GM12873 (cell line): ENCODE results near the gene FHOD3.

Source experiments
- CTCF ChIP-seq: IDR thresholded peaks from 2 replicates; pipeline ENCODE4 v1.5.1; 2012; ENCODE audit warnings: low read depth, mild to moderate bottlenecking, moderate library complexity, low read length, control low read depth; ENCODE audit not compliant: insufficient read depth; ENCODE audit errors: missing control alignments

FHOD3 gene

DNA sequence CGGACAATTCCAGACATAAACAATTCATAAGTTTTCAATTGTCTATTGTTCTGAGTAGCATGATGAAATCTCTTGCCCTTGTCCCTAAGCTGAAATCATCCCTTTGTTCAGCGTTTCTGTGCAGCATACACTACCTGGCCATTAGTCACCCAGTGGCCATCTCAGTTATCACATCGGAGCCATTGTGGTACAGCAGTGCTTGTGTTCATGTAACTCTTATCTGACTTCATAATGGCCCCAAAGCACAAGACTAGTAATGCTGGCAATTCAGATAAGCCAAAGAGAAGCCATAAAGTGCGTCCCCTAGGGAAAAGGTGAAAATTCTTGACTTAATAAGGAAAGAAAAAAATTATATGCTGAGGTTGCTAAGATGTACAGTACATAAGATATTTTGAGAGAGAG lies 127.2 kb downstream of the FHOD3 start:
- no peak for TF ChIP-seq CTCF

- TF ChIP-seq CTCF = no peak
Observed at GRCh38 chr18:36427369-36427768, 129.9 kb downstream of the FHOD3 start.

DNA sequence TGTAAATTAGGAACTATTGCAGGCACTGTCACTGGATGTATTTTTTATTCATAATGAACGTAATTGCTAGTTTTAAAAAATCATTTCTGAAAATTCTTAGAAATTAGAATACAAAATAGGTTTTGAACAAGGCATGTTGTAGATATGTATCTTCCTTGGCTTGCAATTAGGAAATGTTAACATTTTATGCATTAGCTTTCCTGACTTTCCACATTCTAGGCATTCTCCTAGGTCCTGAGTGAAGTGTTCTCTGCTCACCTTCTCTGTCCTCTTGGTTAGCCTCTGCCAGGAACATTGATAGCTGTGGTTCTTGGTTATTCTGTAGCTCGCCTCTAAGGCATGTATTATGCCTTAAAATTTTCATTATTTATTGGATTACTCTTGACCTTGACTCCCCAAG lies 130.3 kb downstream of the FHOD3 start:
- no peak for TF ChIP-seq CTCF

DNA sequence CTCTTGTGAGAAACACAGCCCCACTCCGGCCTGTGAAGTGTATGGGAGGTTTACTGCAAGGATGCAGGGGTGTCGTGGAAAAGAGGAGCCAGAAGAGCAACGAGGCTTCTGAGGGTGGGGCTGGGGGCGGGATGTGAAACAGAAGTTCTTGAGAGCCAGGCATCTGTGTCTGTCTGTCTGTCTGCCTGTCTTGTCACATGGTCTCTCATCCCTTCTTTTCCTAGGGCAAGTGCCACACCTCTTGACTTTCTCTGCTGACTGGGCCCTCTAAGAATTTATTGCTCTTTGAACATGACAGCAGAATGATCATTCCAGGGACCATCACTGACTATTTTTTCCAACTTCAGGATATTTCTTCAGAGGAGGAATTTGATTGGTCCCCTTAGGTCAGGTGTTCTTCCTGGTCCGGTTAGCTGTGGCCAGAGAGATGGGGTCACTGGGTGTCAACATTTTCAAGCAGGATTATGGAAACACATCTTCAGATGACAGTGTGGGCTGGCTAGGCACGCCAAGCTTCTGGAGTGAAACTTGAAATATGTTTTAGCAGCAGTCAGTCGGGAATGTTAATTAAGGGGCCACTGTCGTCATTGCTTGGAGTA lies 131.0 kb downstream of the FHOD3 start:
- TF ChIP-seq CTCF = no peak

DNA sequence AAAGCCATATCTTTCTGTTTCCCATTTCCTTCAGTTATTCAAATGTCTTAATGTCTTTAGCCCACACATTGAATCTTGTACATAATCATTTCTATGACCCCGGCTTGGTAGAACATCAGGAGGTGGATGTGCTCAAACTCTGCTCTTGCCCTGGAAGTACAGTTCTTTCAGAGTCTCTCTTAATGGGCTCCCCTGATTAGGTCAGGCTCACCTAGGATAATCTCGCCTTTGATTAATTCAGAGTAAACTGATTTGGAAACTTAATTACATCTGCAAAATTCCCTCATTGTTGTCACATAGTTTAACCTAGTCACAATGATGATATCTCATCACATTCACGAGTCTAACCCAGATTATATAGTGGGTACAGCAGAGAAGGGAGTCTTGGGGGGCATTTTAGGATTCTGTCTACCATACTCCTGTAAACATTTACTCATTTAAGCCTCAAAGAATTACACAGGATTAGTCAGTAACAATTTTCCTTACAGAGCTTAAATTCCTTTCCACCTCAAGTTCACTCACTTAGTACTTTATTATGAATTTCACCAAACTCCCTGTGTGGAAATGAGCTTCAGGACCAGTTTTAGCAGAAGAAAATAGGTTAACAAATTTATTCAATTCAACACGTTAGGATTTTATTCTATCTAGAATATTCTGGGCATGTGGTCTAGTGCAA lies 135.5 kb downstream of the FHOD3 start:
- no peak for TF ChIP-seq CTCF

DNA sequence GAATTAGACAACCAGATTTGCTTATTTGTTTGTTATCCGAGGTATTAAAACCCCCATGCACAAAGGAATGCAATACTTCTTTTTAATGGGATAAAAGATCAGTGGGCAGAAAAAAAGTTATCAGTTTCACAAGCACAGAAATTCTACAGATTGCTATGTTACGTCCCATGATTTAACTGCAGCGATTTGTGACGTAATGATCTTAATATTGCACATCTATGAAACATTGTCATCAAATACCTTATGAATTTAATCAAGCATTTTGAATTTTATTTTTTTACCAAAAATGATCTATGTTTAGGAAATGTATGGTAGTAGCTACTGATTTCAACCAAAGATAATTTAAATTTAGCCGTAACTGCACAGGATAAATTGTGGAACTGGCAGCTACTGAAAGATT lies 138.9 kb downstream of the FHOD3 start:
- no peak for TF ChIP-seq CTCF

- TF ChIP-seq CTCF = no peak
Observed at GRCh38 chr18:36440614-36441013, 143.1 kb downstream of the FHOD3 start.
